CD4-positive, CD25-positive, alpha-beta regulatory T cell (primary cell): ENCODE measurements around the gene CFAP410. TPM values are rescaled to one million over a fixed set of nuclear protein-coding genes. Genes with fewer than 3 reads are reported as not detected.

ENCODE experiments used
- ATAC-seq, 2 donors: fragments of 150-1000 bp; cut with Tn5 transposase; one replicate each; pipeline ENCODE4 v1.10.0; 2021; ENCODE audit warnings: low read depth in 2 of 2, moderate number of reproducible peaks in 2 of 2, moderate library complexity in 1 of 2
- DNase-seq, 3 donors: peaks; one replicate each; pipeline versions ENCODE4 v3.0.0 to v3.0.0-alpha.2; 2012 to 2022; ENCODE audit warnings: mixed read lengths in 1 of 3
- H3K27ac ChIP-seq: one replicate; pipeline ENCODE4 v1.7.0; 2013; ENCODE audit warnings: mild to moderate bottlenecking, low read length; ENCODE audit not compliant: insufficient read depth, poor library complexity, severe bottlenecking
- H3K27me3 ChIP-seq: one replicate; pipeline ENCODE4 v1.7.0; 2013; ENCODE audit warnings: low read length; ENCODE audit not compliant: control insufficient read depth, insufficient read depth
- H3K36me3 ChIP-seq: one replicate; pipeline ENCODE4 v1.7.0; 2013; ENCODE audit warnings: mild to moderate bottlenecking, low read length, moderate library complexity; ENCODE audit not compliant: control insufficient read depth, insufficient read depth
- H3K4me1 ChIP-seq: 2 replicates; pipeline ENCODE4 v1.7.0; 2013; ENCODE audit warnings: mild to moderate bottlenecking, low read length; ENCODE audit not compliant: insufficient read depth, control insufficient read depth, poor library complexity, severe bottlenecking
- H3K4me3 ChIP-seq: one replicate; pipeline ENCODE4 v1.7.0; 2013; ENCODE audit warnings: low read depth, mild to moderate bottlenecking, low read length, moderate library complexity
- H3K9me3 ChIP-seq, 2 experiments: 1 replicate in 1 of 2; 2 replicates in 1 of 2; pipeline ENCODE4 v1.7.0; 2013; ENCODE audit warnings: low read length in 2 of 2, mild to moderate bottlenecking in 1 of 2, moderate library complexity in 1 of 2; ENCODE audit not compliant: control insufficient read depth in 2 of 2
- H3K27ac Mint-ChIP-seq, 3 donors: one replicate each; pipeline ENCODE4 v1.8.0; 2020 to 2022; ENCODE audit warnings: mild to moderate bottlenecking in 3 of 3, mixed read lengths in 3 of 3, moderate library complexity in 2 of 3
- H3K27me3 Mint-ChIP-seq: one replicate; pipeline ENCODE4 v1.8.0; 2022; ENCODE audit warnings: mild to moderate bottlenecking, mixed read lengths
- H3K36me3 Mint-ChIP-seq: one replicate; pipeline ENCODE4 v1.8.0; 2020; ENCODE audit warnings: mixed read lengths
- H3K4me1 Mint-ChIP-seq, 4 donors: one replicate each; pipeline ENCODE4 v1.8.0; 2020 to 2022; ENCODE audit warnings: mixed read lengths in 4 of 4, mild to moderate bottlenecking in 1 of 4
- H3K4me3 Mint-ChIP-seq, 4 donors: one replicate each; pipeline ENCODE4 v1.8.0; 2020 to 2022; ENCODE audit warnings: mild to moderate bottlenecking in 4 of 4, mixed read lengths in 4 of 4, moderate library complexity in 3 of 4
- H3K9me3 Mint-ChIP-seq, 7 donors: one replicate each; pipeline ENCODE4 v1.8.0; 2020 to 2022; ENCODE audit warnings: mixed read lengths in 7 of 7, mild to moderate bottlenecking in 3 of 7, moderate library complexity in 2 of 7
- polyA plus RNA-seq, 4 donors: library from polyadenylated mRNA; unstranded; fragments of 300-500 nt; fragmentation: Illumina TruSeq; gene quantifications; one replicate each; pipeline ENCODE4 v1.2.3, GENCODE V29; 2021
- total RNA-seq: library from RNA; stranded (reverse); gene quantifications from one replicate; pipeline ENCODE4 v1.2.3, GENCODE V29; 2022

CFAP410 gene
- total and polyA plus RNA-seq, 5 donors from 2014 or later = 16.4 to 49.1 (median 17.2) TPM

GRCh38 chr21:44319407-44320065, 19.7 kb downstream of the CFAP410 start:
- DNase-seq (no peak), ATAC-seq (no peak)
- Mint-ChIP-seq H3K4me1 (no peaks in the 10 kb centered on the region), H3K4me3 (no peak overlapping the region), H3K9me3 (peaks cover 0 to 2% (median 0%) of the 10 kb centered on the region in 7 donors), H3K27ac (peak overlapping the region in 1 of 3 donors; percentile 43), H3K36me3 (peaks cover 4% of the 10 kb centered on the region), H3K27me3 (no peaks in the 10 kb centered on the region)
- H3K4me1 ChIP-seq = no peaks in the 10 kb centered on the region
- H3K27ac ChIP-seq = no peak overlapping the region
- H3K4me3 ChIP-seq = no peak overlapping the region
- H3K36me3 ChIP-seq = peaks cover 40% of the 10 kb centered on the region
- no peaks in the 10 kb centered on the region for H3K9me3 ChIP-seq
- H3K27me3 ChIP-seq = no peaks in the 10 kb centered on the region

- H3K36me3 ChIP-seq = peaks cover 36% of the 10 kb centered on the region
- H3K4me1 ChIP-seq = no peaks in the 10 kb centered on the region
- no peaks in the 10 kb centered on the region for H3K4me1 Mint-ChIP-seq
- H3K4me3 ChIP-seq = no peak overlapping the region
- no peak for ATAC-seq
- no peak overlapping the region for H3K27ac Mint-ChIP-seq
- peak overlapping the region in 1 of 4 donors; percentile 51 for H3K4me3 Mint-ChIP-seq
- no peak overlapping the region for H3K27ac ChIP-seq
- no peak for DNase-seq
- peaks cover 4% of the 10 kb centered on the region for H3K36me3 Mint-ChIP-seq
- no peaks in the 10 kb centered on the region for H3K9me3 ChIP-seq
- no peaks in the 10 kb centered on the region for H3K27me3 Mint-ChIP-seq
- H3K27me3 ChIP-seq = no peaks in the 10 kb centered on the region
- H3K9me3 Mint-ChIP-seq = peaks cover 0 to 2% (median 0%) of the 10 kb centered on the region in 7 donors
Observed at GRCh38 chr21:44318489-44319285, 20.5 kb downstream of the CFAP410 start.

DNA sequence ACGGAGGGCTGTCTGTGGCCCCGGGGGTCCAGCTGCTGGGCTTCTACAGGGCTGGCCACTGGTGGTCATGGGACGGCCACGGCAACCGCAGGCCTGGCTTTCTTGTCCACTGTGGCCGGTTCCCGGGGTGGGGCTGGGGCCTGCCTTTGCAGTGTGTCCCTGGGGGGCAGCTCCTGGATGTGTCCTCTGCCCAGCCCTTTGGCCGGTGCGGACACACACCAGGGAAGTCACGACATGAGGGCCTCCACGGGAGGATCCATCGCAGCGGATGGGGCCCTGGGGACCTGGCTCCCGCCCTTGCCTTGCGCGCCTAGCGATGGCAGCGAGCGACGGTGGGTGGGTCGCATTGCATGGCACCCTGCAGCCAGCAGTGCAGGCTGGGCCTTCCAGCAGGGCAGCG, 21.3 kb downstream of the CFAP410 start:
- no peaks in the 10 kb centered on the region for H3K9me3 ChIP-seq
- peaks cover 39% of the 10 kb centered on the region for H3K36me3 ChIP-seq
- no peak overlapping the region for H3K4me3 ChIP-seq
- Mint-ChIP-seq H3K9me3 (peaks cover 0 to 2% (median 0%) of the 10 kb centered on the region in 7 donors), H3K27ac (no peak overlapping the region), H3K4me1 (no peaks in the 10 kb centered on the region), H3K27me3 (no peaks in the 10 kb centered on the region), H3K4me3 (no peak overlapping the region), H3K36me3 (peaks cover 4% of the 10 kb centered on the region)
- H3K4me1 ChIP-seq = no peaks in the 10 kb centered on the region
- no peaks in the 10 kb centered on the region for H3K27me3 ChIP-seq
- no peak overlapping the region for H3K27ac ChIP-seq
- DNase-seq (no peak), ATAC-seq (no peak)

- peaks cover 4% of the 10 kb centered on the region for H3K36me3 Mint-ChIP-seq
- Histone ChIP-seq H3K9me3 (no peaks in the 10 kb centered on the region), H3K4me3 (no peak overlapping the region), H3K27me3 (no peaks in the 10 kb centered on the region), H3K4me1 (no peaks in the 10 kb centered on the region), H3K27ac (no peak overlapping the region), H3K36me3 (peaks cover 42% of the 10 kb centered on the region)
- DNase-seq (no peak), ATAC-seq (no peak)
- H3K9me3 Mint-ChIP-seq = peaks cover 0 to 2% (median 0%) of the 10 kb centered on the region in 7 donors
- no peaks in the 10 kb centered on the region for H3K27me3 Mint-ChIP-seq
- H3K4me3 Mint-ChIP-seq = no peak overlapping the region
- no peaks in the 10 kb centered on the region for H3K4me1 Mint-ChIP-seq
- H3K27ac Mint-ChIP-seq = no peak overlapping the region
Observed at GRCh38 chr21:44317241-44317782, 21.9 kb downstream of the CFAP410 start.

GRCh38 chr21:44316277-44316900, 22.8 kb downstream of the CFAP410 start:
- ATAC-seq (no peak), DNase-seq (no peak)
- Histone ChIP-seq H3K27ac (no peak overlapping the region), H3K27me3 (no peaks in the 10 kb centered on the region), H3K36me3 (peaks cover 45% of the 10 kb centered on the region), H3K4me3 (no peak overlapping the region), H3K4me1 (no peaks in the 10 kb centered on the region), H3K9me3 (no peaks in the 10 kb centered on the region)
- H3K27me3 Mint-ChIP-seq = no peaks in the 10 kb centered on the region
- H3K36me3 Mint-ChIP-seq = peaks cover 4% of the 10 kb centered on the region
- H3K9me3 Mint-ChIP-seq = peaks cover 0 to 2% (median 0%) of the 10 kb centered on the region in 7 donors
- H3K27ac Mint-ChIP-seq = no peak overlapping the region
- H3K4me3 Mint-ChIP-seq = no peak overlapping the region
- H3K4me1 Mint-ChIP-seq = no peaks in the 10 kb centered on the region

GRCh38 chr21:44315691-44316203, 23.4 kb downstream of the CFAP410 start:
- Histone ChIP-seq H3K36me3 (peaks cover 49% of the 10 kb centered on the region), H3K27ac (no peak overlapping the region), H3K9me3 (no peaks in the 10 kb centered on the region), H3K27me3 (no peaks in the 10 kb centered on the region), H3K4me3 (no peak overlapping the region), H3K4me1 (no peaks in the 10 kb centered on the region)
- Mint-ChIP-seq H3K27me3 (no peaks in the 10 kb centered on the region), H3K9me3 (peaks cover 0 to 2% (median 0%) of the 10 kb centered on the region in 7 donors), H3K4me3 (no peak overlapping the region), H3K4me1 (peaks cover 0 to 5% (median 0%) of the 10 kb centered on the region in 4 donors), H3K27ac (no peak overlapping the region), H3K36me3 (peaks cover 10% of the 10 kb centered on the region)
- no peak for DNase-seq
- no peak for ATAC-seq

GRCh38 chr21:44314561-44314960, 24.6 kb downstream of the CFAP410 start:
- Histone ChIP-seq H3K4me1 (no peaks in the 10 kb centered on the region), H3K4me3 (no peak overlapping the region), H3K27ac (no peak overlapping the region), H3K27me3 (no peaks in the 10 kb centered on the region), H3K9me3 (no peaks in the 10 kb centered on the region), H3K36me3 (peaks cover 52% of the 10 kb centered on the region)
- Mint-ChIP-seq H3K4me1 (peaks cover 0 to 5% (median 0%) of the 10 kb centered on the region in 4 donors), H3K27me3 (no peaks in the 10 kb centered on the region), H3K36me3 (peaks cover 10% of the 10 kb centered on the region), H3K4me3 (no peak overlapping the region), H3K27ac (no peak overlapping the region), H3K9me3 (peaks cover 0 to 2% (median 0%) of the 10 kb centered on the region in 7 donors)
- ATAC-seq (no peak), DNase-seq (no peak)
